Smooth muscle cell (in vitro differentiated cells): ENCODE data around the gene SPINDOC. TPM values are rescaled to one million over a fixed set of nuclear protein-coding genes. Genes with fewer than 3 reads are reported as not detected.
A peak's percentile ranks its signal among the peaks of the same experiment; 100 is the strongest.

Experiments used
- DNase-seq: peaks from one replicate; lab custom pipeline; 2025; ENCODE audit not compliant: unreplicated experiment; lab: John Stamatoyannopoulos, UW
- H2AFZ ChIP-seq: fragments of 200-600 bp; sonication (generic); 2 replicates; pipeline ENCODE4 v1.6.0; 2016; ENCODE audit warnings: antibody characterized with exemption, low read depth, mild to moderate bottlenecking
- H3F3A ChIP-seq: fragments of 200-600 bp; sonication (generic); 2 replicates; pipeline ENCODE4 v1.6.0; 2017; ENCODE audit warnings: antibody characterized with exemption, low read depth
- H3K27ac ChIP-seq: fragments of 200-600 bp; sonication (generic); 2 replicates; pipeline ENCODE4 v1.5.1; 2016; ENCODE audit warnings: low read depth, mild to moderate bottlenecking
- H3K27me3 ChIP-seq: fragments of 200-600 bp; sonication (generic); 2 replicates; pipeline ENCODE4 v1.6.1; 2016; ENCODE audit warnings: low read depth, mild to moderate bottlenecking
- H3K36me3 ChIP-seq: fragments of 200-600 bp; sonication (generic); 2 replicates; pipeline ENCODE4 v1.5.1; 2016; ENCODE audit warnings: low read depth
- H3K4me1 ChIP-seq: fragments of 200-600 bp; sonication (generic); 2 replicates; pipeline ENCODE4 v1.5.1; 2016; ENCODE audit warnings: low read depth
- H3K4me2 ChIP-seq: fragments of 200-600 bp; sonication (generic); 2 replicates; pipeline ENCODE4 v1.6.0; 2016; ENCODE audit warnings: mild to moderate bottlenecking
- H3K4me3 ChIP-seq: fragments of 200-600 bp; sonication (generic); 2 replicates; pipeline ENCODE4 v1.5.1; 2016; ENCODE audit warnings: mild to moderate bottlenecking
- H3K79me2 ChIP-seq: fragments of 200-600 bp; sonication (generic); 2 replicates; pipeline ENCODE4 v1.6.0; 2016; ENCODE audit warnings: low read depth, mild to moderate bottlenecking
- H3K9ac ChIP-seq: fragments of 200-600 bp; sonication (generic); 2 replicates; pipeline ENCODE4 v1.6.0; 2016; ENCODE audit warnings: low read depth
- H3K9me3 ChIP-seq: fragments of 200-600 bp; sonication (generic); replicated peaks from 2 replicates; pipeline ENCODE4 v1.5.1; 2016; ENCODE audit warnings: low read depth
- H4K20me1 ChIP-seq: fragments of 200-600 bp; sonication (generic); 2 replicates; pipeline ENCODE4 v1.6.0; 2016; ENCODE audit warnings: low read depth
- CTCF ChIP-seq: fragments of 200-600 bp; sonication (generic); IDR thresholded peaks from 2 replicates; pipeline ENCODE4 v1.5.1; 2017; ENCODE audit warnings: borderline replicate concordance, mild to moderate bottlenecking, antibody characterized with exemption; ENCODE audit not compliant: insufficient read depth, poor library complexity, severe bottlenecking
- WGBS: methylation state at CpG from one replicate; pipeline ENCODE4 v1.1.7; 2016; ENCODE audit warnings: low lambda C conversion rate; 5-methylcytosine and 5-hydroxymethylcytosine counted together
- polyA plus RNA-seq: library from polyadenylated mRNA; unstranded; fragments of >200 nt; fragmentation: Nextera tagmentation; extraction: Ambion mirVana; gene quantifications from 2 replicates; pipeline ENCODE4 v1.2.1, GENCODE V29; 2016
- total RNA-seq: library from RNA; depleted of rRNA; stranded (reverse); fragments of >200 nt; gene quantifications from 2 replicates; pipeline ENCODE4 v1.2.3, GENCODE V29; 2014

The SPINDOC gene
- total and polyA plus RNA-seq, 2 experiments from 2014 or later: 13.6 to 13.7 TPM

GRCh38 chr11:63843041-63843440 is 29.8 kb downstream of the SPINDOC start:
- H3K36me3 ChIP-seq: no peaks in the 10 kb centered on the region
- peak overlapping the region; percentile 37 for H3K27ac ChIP-seq
- no peak overlapping the region for H2AFZ ChIP-seq
- no peak overlapping the region for H3K4me2 ChIP-seq
- peaks cover 33% of the 10 kb centered on the region for H3K4me1 ChIP-seq
- 60% methylated on average over 1 of the region's 1 CpG for WGBS
- no peak for DNase-seq
- no peak overlapping the region for H3K9ac ChIP-seq
- H3K4me3 ChIP-seq: no peak overlapping the region
- no peaks in the 10 kb centered on the region for H3K27me3 ChIP-seq
- H3K9me3 ChIP-seq: no peaks in the 10 kb centered on the region
- H4K20me1 ChIP-seq: peaks cover 87% of the 10 kb centered on the region
- peaks cover 6% of the 10 kb centered on the region for H3F3A ChIP-seq
- peaks cover 80% of the 10 kb centered on the region for H3K79me2 ChIP-seq
- TF ChIP-seq CTCF: no peak

- H4K20me1 ChIP-seq: peaks cover 99% of the 10 kb centered on the region
- whole genome bisulfite sequencing: 83% methylated on average over 4 of the region's 4 CpGs
Observed at GRCh38 chr11:63844836-63845235, 31.6 kb downstream of the SPINDOC start.

GRCh38 chr11:63845303-63845702 is 32.0 kb downstream of the SPINDOC start:
- Histone ChIP-seq H3K27ac (peak overlapping the region; percentile 71), H4K20me1 (peaks cover 98% of the 10 kb centered on the region), H3K36me3 (no peaks in the 10 kb centered on the region), H3K79me2 (peaks cover 91% of the 10 kb centered on the region), H3F3A (peaks cover 6% of the 10 kb centered on the region), H3K4me1 (peaks cover 30% of the 10 kb centered on the region), H3K9me3 (no peaks in the 10 kb centered on the region), H3K4me3 (no peak overlapping the region), H3K4me2 (peak overlapping the region; percentile 24), H2AFZ (no peak overlapping the region), H3K9ac (no peak overlapping the region), H3K27me3 (no peaks in the 10 kb centered on the region)
- no peak for TF ChIP-seq CTCF
- 44% methylated on average over 2 of the region's 2 CpGs for WGBS
- DNase-seq: no peak

More at GRCh38 chr11:63844836-63845235, 31.6 kb downstream of the SPINDOC start:
- Histone ChIP-seq H3K27ac (peak overlapping the region; percentile 71), H3K36me3 (no peaks in the 10 kb centered on the region), H3K9me3 (no peaks in the 10 kb centered on the region), H3K9ac (no peak overlapping the region), H3K4me2 (peak overlapping the region; percentile 24), H3K4me1 (peaks cover 33% of the 10 kb centered on the region), H3K27me3 (no peaks in the 10 kb centered on the region), H2AFZ (no peak overlapping the region), H3K4me3 (no peak overlapping the region), H3F3A (peaks cover 6% of the 10 kb centered on the region), H3K79me2 (peaks cover 90% of the 10 kb centered on the region)
- no peak for TF ChIP-seq CTCF
- no peak for DNase-seq

GRCh38 chr11:63845911-63846310 is 32.7 kb downstream of the SPINDOC start:
- Histone ChIP-seq H3K4me1 (peaks cover 24% of the 10 kb centered on the region), H3K36me3 (no peaks in the 10 kb centered on the region), H3K9ac (no peak overlapping the region), H3K4me3 (no peak overlapping the region), H3K9me3 (no peaks in the 10 kb centered on the region), H2AFZ (no peak overlapping the region), H3K27ac (peak overlapping the region; percentile 71), H3K27me3 (no peaks in the 10 kb centered on the region), H3K79me2 (peaks cover 91% of the 10 kb centered on the region), H3K4me2 (peak overlapping the region; percentile 21), H3F3A (peaks cover 6% of the 10 kb centered on the region), H4K20me1 (peaks cover 98% of the 10 kb centered on the region)
- TF ChIP-seq CTCF: no peak
- WGBS: 57% methylated on average over 7 of the region's 7 CpGs
- DNase-seq: no peak
